Effector memory CD4-positive, alpha-beta T cell (primary cell): ENCODE data around the gene CHERP.
"Not testable (repeated sequence)": the region's sequence is repeated elsewhere in the genome, so short reads cannot be mapped to it uniquely, and the experiment has no call there.

ENCODE experiments used
- DNase-seq, 3 donors: peaks; one replicate each; pipeline ENCODE4 v3.0.0-alpha.2; 2020
- H3K27ac ChIP-seq: 2 replicates; pipeline ENCODE4 v1.7.0; 2013; ENCODE audit warnings: mild to moderate bottlenecking, low read length, moderate library complexity; ENCODE audit not compliant: insufficient read depth, poor library complexity, severe bottlenecking
- H3K27me3 ChIP-seq: replicated peaks from 2 replicates; pipeline ENCODE4 v1.7.0; 2013; ENCODE audit warnings: mild to moderate bottlenecking, low read length; ENCODE audit not compliant: insufficient read depth, control insufficient read depth, poor library complexity, severe bottlenecking
- H3K36me3 ChIP-seq: 2 replicates; pipeline ENCODE4 v1.7.0; 2013; ENCODE audit warnings: mild to moderate bottlenecking, low read length, moderate library complexity; ENCODE audit not compliant: control insufficient read depth, insufficient read depth
- H3K4me1 ChIP-seq: 2 replicates; pipeline ENCODE4 v1.7.0; 2013; ENCODE audit warnings: low read length, mild to moderate bottlenecking; ENCODE audit not compliant: control insufficient read depth, insufficient read depth, poor library complexity, severe bottlenecking
- H3K4me3 ChIP-seq: 2 replicates; pipeline ENCODE4 v1.7.0; 2013; ENCODE audit warnings: low read length, low read depth, mild to moderate bottlenecking; ENCODE audit not compliant: insufficient read depth, poor library complexity, severe bottlenecking
- H3K9me3 ChIP-seq: 2 replicates; pipeline ENCODE4 v1.7.0; 2013; ENCODE audit warnings: mild to moderate bottlenecking, low read length, moderate library complexity; ENCODE audit not compliant: control insufficient read depth

CHERP gene

GRCh38 chr19:16566161-16566560 is 23.9 kb upstream of the CHERP start:
- Histone ChIP-seq H3K36me3 (peaks cover 15% of the 10 kb centered on the region), H3K4me3 (no peak overlapping the region), H3K4me1 (peaks cover 25% of the 10 kb centered on the region), H3K27ac (peak overlapping the region; percentile 76), H3K9me3 (no peaks in the 10 kb centered on the region), H3K27me3 (no peaks in the 10 kb centered on the region)
- DNase-seq, result peak; percentile 82 to 85 (median 83)

- Histone ChIP-seq H3K9me3 (no peaks in the 10 kb centered on the region), H3K36me3 (peaks cover 20% of the 10 kb centered on the region), H3K4me1 (peaks cover 18% of the 10 kb centered on the region), H3K27me3 (no peaks in the 10 kb centered on the region), H3K4me3 (no peak overlapping the region), H3K27ac (no peak overlapping the region)
- DNase-seq, result no peak
These were observed 22.6 kb upstream of the CHERP start for GRCh38 chr19:16564842-16565241.

GRCh38 chr19:16562608-16563025 is 20.4 kb upstream of the CHERP start:
- Histone ChIP-seq H3K36me3 (peaks cover 30% of the 10 kb centered on the region), H3K27me3 (no peaks in the 10 kb centered on the region)

GRCh38 chr19:16561382-16561781 is 19.1 kb upstream of the CHERP start:
- H3K4me3 ChIP-seq, result no peak overlapping the region
- H3K4me1 ChIP-seq, result peaks cover 8% of the 10 kb centered on the region
- H3K27ac ChIP-seq, result no peak overlapping the region
- peaks cover 29% of the 10 kb centered on the region for H3K36me3 ChIP-seq
- no peaks in the 10 kb centered on the region for H3K9me3 ChIP-seq
- no peak for DNase-seq
- no peaks in the 10 kb centered on the region for H3K27me3 ChIP-seq

More at GRCh38 chr19:16562608-16563025, 20.4 kb upstream of the CHERP start:
- H3K9me3 ChIP-seq, result no peaks in the 10 kb centered on the region
- peaks cover 18% of the 10 kb centered on the region for H3K4me1 ChIP-seq
- no peak overlapping the region for H3K27ac ChIP-seq
- no peak for DNase-seq
- no peak overlapping the region for H3K4me3 ChIP-seq

GRCh38 chr19:16559780-16560276 is 17.6 kb upstream of the CHERP start:
- Histone ChIP-seq H3K36me3 (peaks cover 33% of the 10 kb centered on the region), H3K4me1 (no peaks in the 10 kb centered on the region), H3K9me3 (no peaks in the 10 kb centered on the region), H3K4me3 (no peak overlapping the region), H3K27ac (no peak overlapping the region), H3K27me3 (no peaks in the 10 kb centered on the region)
- DNase-seq, result no peak

- no peak for DNase-seq
- peaks cover 43% of the 10 kb centered on the region for H3K36me3 ChIP-seq
- no peaks in the 10 kb centered on the region for H3K27me3 ChIP-seq
- no peaks in the 10 kb centered on the region for H3K4me1 ChIP-seq
- H3K27ac ChIP-seq, result no peak overlapping the region
- no peaks in the 10 kb centered on the region for H3K9me3 ChIP-seq
- H3K4me3 ChIP-seq, result no peak overlapping the region
These were observed 12.5 kb upstream of the CHERP start for GRCh38 chr19:16554776-16555175.

- H3K4me1 ChIP-seq, H3K9me3 ChIP-seq, H3K27ac ChIP-seq, H3K4me3 ChIP-seq, H3K27me3 ChIP-seq, DNase-seq: not testable (repeated sequence)
- H3K36me3 ChIP-seq, result peaks cover 33% of the 10 kb centered on the region
These were observed 9.7 kb upstream of the CHERP start for GRCh38 chr19:16551902-16552301.

- no peak for DNase-seq
- Histone ChIP-seq H3K9me3 (no peaks in the 10 kb centered on the region), H3K4me1 (peaks cover 7% of the 10 kb centered on the region), H3K36me3 (peaks cover 18% of the 10 kb centered on the region), H3K27ac (no peak overlapping the region), H3K4me3 (no peak overlapping the region), H3K27me3 (no peaks in the 10 kb centered on the region)
These were observed 6.7 kb upstream of the CHERP start for GRCh38 chr19:16548956-16549355.

- H3K4me3 ChIP-seq, result no peak overlapping the region
- H3K4me1 ChIP-seq, result peaks cover 31% of the 10 kb centered on the region
- DNase-seq, result no peak
- no peaks in the 10 kb centered on the region for H3K9me3 ChIP-seq
- no peaks in the 10 kb centered on the region for H3K36me3 ChIP-seq
- H3K27me3 ChIP-seq, result no peaks in the 10 kb centered on the region
- no peak overlapping the region for H3K27ac ChIP-seq
These were observed 2.4 kb upstream of the CHERP start for GRCh38 chr19:16544473-16545231.

GRCh38 chr19:16543734-16544133 is 1.5 kb upstream of the CHERP start:
- H3K4me1 ChIP-seq, result peaks cover 35% of the 10 kb centered on the region
- H3K4me3 ChIP-seq, H3K27ac ChIP-seq, H3K9me3 ChIP-seq, DNase-seq, H3K27me3 ChIP-seq, H3K36me3 ChIP-seq: not testable (repeated sequence)
